Trophoblast cell (in vitro differentiated cells and primary cell): Measurements from ENCODE around the gene CLIP4.
A peak's percentile ranks its signal among the peaks of the same experiment; 100 is the strongest.

Source experiments
- DNase-seq, 2 donors: peaks; one replicate each; pipeline ENCODE4 v3.0.0-alpha.2; 2016
- H2AFZ ChIP-seq: 2 replicates; pipeline ENCODE4 v1.6.1; 2013; ENCODE audit warnings: low read length, moderate library complexity, mild to moderate bottlenecking; ENCODE audit not compliant: insufficient read depth, poor library complexity
- H2AK5ac ChIP-seq: 2 replicates; pipeline ENCODE4 v1.6.1; 2013; ENCODE audit warnings: mild to moderate bottlenecking, low read length
- H2BK120ac ChIP-seq: 2 replicates; pipeline ENCODE4 v1.6.1; 2013; ENCODE audit warnings: low read length, mild to moderate bottlenecking, moderate library complexity; ENCODE audit not compliant: insufficient read depth, poor library complexity
- H2BK12ac ChIP-seq: 2 replicates; pipeline ENCODE4 v1.6.1; 2013; ENCODE audit warnings: mild to moderate bottlenecking, low read length, moderate library complexity
- H2BK5ac ChIP-seq: 2 replicates; pipeline ENCODE4 v1.6.1; 2013; ENCODE audit warnings: low read length, low read depth, moderate library complexity, mild to moderate bottlenecking; ENCODE audit not compliant: poor library complexity
- H3K14ac ChIP-seq: 2 replicates; pipeline ENCODE4 v1.6.1; 2013; ENCODE audit warnings: mild to moderate bottlenecking, low read length
- H3K18ac ChIP-seq: 2 replicates; pipeline ENCODE4 v1.6.1; 2013; ENCODE audit warnings: mild to moderate bottlenecking, low read length
- H3K23ac ChIP-seq: 2 replicates; pipeline ENCODE4 v1.6.1; 2013; ENCODE audit warnings: low read length
- H3K27ac ChIP-seq: 2 replicates; pipeline ENCODE4 v1.5.1; 2013; ENCODE audit warnings: low read depth, mild to moderate bottlenecking, inconsistent platforms, low read length, moderate library complexity
- H3K27me3 ChIP-seq: 2 replicates; pipeline ENCODE4 v1.6.1; 2013; ENCODE audit warnings: inconsistent platforms, mild to moderate bottlenecking, low read length, moderate library complexity; ENCODE audit not compliant: insufficient read depth
- H3K36me3 ChIP-seq, 2 experiments: 1 replicate in 1 of 2; 2 replicates in 1 of 2; pipeline ENCODE4 v1.6.1; 2013; ENCODE audit warnings: low read length in 2 of 2, mild to moderate bottlenecking in 2 of 2, moderate library complexity in 1 of 2; ENCODE audit not compliant: insufficient read depth in 2 of 2, control insufficient read depth in 1 of 2
- H3K4ac ChIP-seq: 2 replicates; pipeline ENCODE4 v1.6.1; 2013; ENCODE audit warnings: low read depth, mild to moderate bottlenecking, low read length, moderate library complexity
- H3K4me1 ChIP-seq, 2 experiments: 1 replicate in 1 of 2; 2 replicates in 1 of 2; pipeline ENCODE4 v1.6.1; 2013; ENCODE audit warnings: low read length in 2 of 2, mild to moderate bottlenecking in 2 of 2, moderate library complexity in 1 of 2; ENCODE audit not compliant: insufficient read depth in 2 of 2, control insufficient read depth in 1 of 2
- H3K4me2 ChIP-seq: 2 replicates; pipeline ENCODE4 v1.6.1; 2013; ENCODE audit warnings: inconsistent platforms, mild to moderate bottlenecking, low read length, moderate library complexity
- H3K4me3 ChIP-seq: 2 replicates; pipeline ENCODE4 v1.5.1; 2013; ENCODE audit warnings: mild to moderate bottlenecking, low read depth, low read length, inconsistent platforms
- H3K79me1 ChIP-seq: one replicate; pipeline ENCODE4 v1.6.1; 2013; ENCODE audit warnings: low read length
- H3K79me2 ChIP-seq: 2 replicates; pipeline ENCODE4 v1.6.1; 2013; ENCODE audit warnings: low read length, mild to moderate bottlenecking; ENCODE audit not compliant: control insufficient read depth, insufficient read depth, poor library complexity
- H3K9ac ChIP-seq: 2 replicates; pipeline ENCODE4 v1.6.1; 2013; ENCODE audit warnings: mild to moderate bottlenecking, low read length
- H3K9me3 ChIP-seq: 2 replicates; pipeline ENCODE4 v1.6.1; 2013; ENCODE audit warnings: low read depth, mild to moderate bottlenecking, control low read depth, inconsistent platforms, low read length; ENCODE audit not compliant: insufficient read depth
- H4K12ac ChIP-seq: 2 replicates; pipeline ENCODE4 v1.6.1; 2013; ENCODE audit warnings: low read depth, mild to moderate bottlenecking, low read length, moderate library complexity
- H4K8ac ChIP-seq: 2 replicates; pipeline ENCODE4 v1.6.1; 2013; ENCODE audit warnings: low read depth, mild to moderate bottlenecking, low read length, moderate library complexity
- H4K91ac ChIP-seq: one replicate; pipeline ENCODE4 v1.6.1; 2013; ENCODE audit warnings: low read depth, mild to moderate bottlenecking, low read length, moderate library complexity
- WGBS: extraction: QIAGEN DNeasy Blood & Tissue Kit; methylation state at CpG from one replicate; pipeline ENCODE4 v1.1.7; 2013; ENCODE audit warnings: missing lambda C conversion rate; ENCODE audit not compliant: insufficient read length, insufficient coverage; ENCODE audit errors: extremely low coverage; 5-methylcytosine and 5-hydroxymethylcytosine counted together

The CLIP4 gene

GRCh38 chr2:29193681-29194080 lies 78.5 kb downstream of the CLIP4 start:
- Histone ChIP-seq H3K4me1 (no peaks in the 10 kb centered on the region), H3K9ac (no peak overlapping the region), H3K14ac (no peak overlapping the region), H2AK5ac (no peak overlapping the region), H4K91ac (no peak overlapping the region), H2BK120ac (no peak overlapping the region), H3K18ac (no peak overlapping the region), H3K79me2 (no peaks in the 10 kb centered on the region), H4K8ac (no peak overlapping the region), H3K79me1 (no peaks in the 10 kb centered on the region), H2AFZ (no peak overlapping the region), H3K27ac (no peak overlapping the region), H3K9me3 (peaks cover 3% of the 10 kb centered on the region), H3K4me2 (no peak overlapping the region), H3K23ac (no peak overlapping the region), H2BK12ac (no peak overlapping the region), H3K27me3 (no peaks in the 10 kb centered on the region), H4K12ac (no peak overlapping the region), H2BK5ac (no peak overlapping the region), H3K4me3 (no peak overlapping the region), H3K36me3 (no peaks in the 10 kb centered on the region), H3K4ac (no peak overlapping the region)
- peak; percentile 87 to 97 for DNase-seq
- no CpG with 5 or more reads among the region's 7 CpGs for WGBS

- H4K91ac ChIP-seq: no peak overlapping the region
- H4K8ac ChIP-seq: no peak overlapping the region
- no peaks in the 10 kb centered on the region for H3K79me2 ChIP-seq
- no peak overlapping the region for H3K14ac ChIP-seq
- no peak overlapping the region for H2AK5ac ChIP-seq
- H3K27me3 ChIP-seq: no peaks in the 10 kb centered on the region
- H4K12ac ChIP-seq: no peak overlapping the region
- H2BK120ac ChIP-seq: no peak overlapping the region
- no peak overlapping the region for H3K23ac ChIP-seq
- no peaks in the 10 kb centered on the region for H3K4me1 ChIP-seq
- no peaks in the 10 kb centered on the region for H3K36me3 ChIP-seq
- DNase-seq: peak; percentile 88 to 92
- H3K4me2 ChIP-seq: no peak overlapping the region
- no peak overlapping the region for H3K27ac ChIP-seq
- no peak overlapping the region for H2AFZ ChIP-seq
- H3K9me3 ChIP-seq: peaks cover 3% of the 10 kb centered on the region
- no peak overlapping the region for H2BK5ac ChIP-seq
- no peak overlapping the region for H3K4me3 ChIP-seq
- H3K18ac ChIP-seq: no peak overlapping the region
- H2BK12ac ChIP-seq: no peak overlapping the region
- WGBS: no CpG with 5 or more reads among the region's 8 CpGs
- no peak overlapping the region for H3K4ac ChIP-seq
- no peak overlapping the region for H3K9ac ChIP-seq
- H3K79me1 ChIP-seq: no peaks in the 10 kb centered on the region
These were observed 80.6 kb downstream of the CLIP4 start for GRCh38 chr2:29195796-29196195.

- no peak overlapping the region for H3K14ac ChIP-seq
- H3K79me2 ChIP-seq: no peaks in the 10 kb centered on the region
- no peak overlapping the region for H2BK120ac ChIP-seq
- peak; percentile 59 to 92 for DNase-seq
- no peak overlapping the region for H3K18ac ChIP-seq
- no peak overlapping the region for H4K12ac ChIP-seq
- no peak overlapping the region for H2AFZ ChIP-seq
- no CpG with 5 or more reads among the region's 14 CpGs for WGBS
- H3K4me2 ChIP-seq: no peak overlapping the region
- no peak overlapping the region for H3K4ac ChIP-seq
- no peak overlapping the region for H2BK12ac ChIP-seq
- H3K27ac ChIP-seq: no peak overlapping the region
- peaks cover 3% of the 10 kb centered on the region for H3K9me3 ChIP-seq
- H2BK5ac ChIP-seq: no peak overlapping the region
- no peak overlapping the region for H3K9ac ChIP-seq
- H3K4me1 ChIP-seq: no peaks in the 10 kb centered on the region
- no peaks in the 10 kb centered on the region for H3K36me3 ChIP-seq
- no peak overlapping the region for H4K91ac ChIP-seq
- no peak overlapping the region for H4K8ac ChIP-seq
- H3K23ac ChIP-seq: no peak overlapping the region
- H3K79me1 ChIP-seq: no peaks in the 10 kb centered on the region
- no peaks in the 10 kb centered on the region for H3K27me3 ChIP-seq
- no peak overlapping the region for H2AK5ac ChIP-seq
- H3K4me3 ChIP-seq: no peak overlapping the region
These were observed 81.9 kb downstream of the CLIP4 start for GRCh38 chr2:29196792-29197788.

GRCh38 chr2:29201979-29202378 lies 86.8 kb downstream of the CLIP4 start:
- WGBS: no CpG with 5 or more reads among the region's 5 CpGs
- DNase-seq: peak; percentile 21 to 62

More at GRCh38 chr2:29201979-29202378, 86.8 kb downstream of the CLIP4 start:
- Histone ChIP-seq H2BK120ac (no peak overlapping the region), H2BK5ac (no peak overlapping the region), H3K14ac (no peak overlapping the region), H3K27ac (no peak overlapping the region), H3K79me1 (no peaks in the 10 kb centered on the region), H3K79me2 (no peaks in the 10 kb centered on the region), H2BK12ac (no peak overlapping the region), H3K9me3 (peaks cover 1% of the 10 kb centered on the region), H2AFZ (peak overlapping the region; percentile 30), H4K8ac (no peak overlapping the region), H3K36me3 (no peaks in the 10 kb centered on the region), H3K4me1 (no peaks in the 10 kb centered on the region), H3K4me2 (no peak overlapping the region), H3K27me3 (no peaks in the 10 kb centered on the region), H3K18ac (no peak overlapping the region), H3K23ac (no peak overlapping the region), H4K12ac (no peak overlapping the region), H3K9ac (peak overlapping the region; percentile 61), H3K4ac (no peak overlapping the region), H3K4me3 (no peak overlapping the region), H4K91ac (no peak overlapping the region), H2AK5ac (no peak overlapping the region)
